ENCODE results near the gene NOX4. TPM values are rescaled to one million over a fixed set of nuclear protein-coding genes. Genes with fewer than 3 reads are reported as not detected.
"Not testable (repeated sequence)": the region's sequence is repeated elsewhere in the genome, so short reads cannot be mapped to it uniquely, and the experiment has no call there.

The NOX4 gene
- total RNA-seq, 2 experiments from 2014 or later = not detected

GRCh38 chr11:89295023-89295422, 196.2 kb downstream of the NOX4 start:
- CTCF ChIA-PET; POLR2A ChIA-PET; H3K27me3 Mint-ChIP-seq; H3K36me3 Mint-ChIP-seq (ENCODE audit: low read depth); H3K4me3 Mint-ChIP-seq; H3K9me3 Mint-ChIP-seq; DNase-seq; H3K27ac Mint-ChIP-seq; H3K4me1 Mint-ChIP-seq: not testable (repeated sequence)

DNA sequence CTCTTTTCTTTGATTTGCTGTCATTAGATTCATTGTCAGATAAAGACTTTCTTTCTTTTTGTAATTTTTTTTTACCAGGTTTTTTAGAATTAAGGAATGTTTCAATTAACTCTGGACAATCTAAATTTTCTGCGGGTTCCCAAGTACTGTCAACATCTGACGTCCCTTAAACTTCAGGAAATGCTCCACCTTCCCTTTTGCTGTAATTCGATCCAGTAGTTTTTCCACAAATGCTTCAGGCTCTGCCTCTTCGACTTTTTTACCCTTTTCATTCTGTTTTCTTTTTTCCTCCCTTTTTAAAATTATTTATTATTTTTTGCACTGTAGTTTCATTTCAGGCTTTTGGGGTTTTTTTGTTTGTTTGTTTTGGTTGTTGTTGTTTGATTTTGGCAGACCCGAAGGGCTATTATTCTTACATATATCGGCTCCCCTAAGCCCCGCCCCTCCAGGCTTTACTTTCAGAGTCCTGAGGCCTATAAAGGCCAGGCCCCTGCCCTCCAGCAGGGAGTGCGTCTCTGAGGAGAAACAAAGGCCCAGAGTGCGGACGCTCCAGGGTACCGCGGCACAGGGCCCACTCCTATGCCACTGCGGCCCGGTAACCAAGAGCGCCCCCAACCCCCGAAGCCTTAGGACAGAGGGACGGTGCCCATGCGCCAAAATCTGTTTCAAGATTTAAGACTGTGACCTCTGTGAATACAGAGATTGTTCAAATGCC, 197.1 kb downstream of the NOX4 start:
- no peak for DNase-seq
- ChIA-PET CTCF (no interaction called here), POLR2A (no interaction called here)
- no peaks in the 10 kb centered on the region for H3K4me1 Mint-ChIP-seq
- H3K27ac Mint-ChIP-seq = no peak overlapping the region
- no peaks in the 10 kb centered on the region for H3K36me3 Mint-ChIP-seq (ENCODE audit: low read depth)
- H3K27me3 Mint-ChIP-seq = no peaks in the 10 kb centered on the region
- no peaks in the 10 kb centered on the region for H3K9me3 Mint-ChIP-seq
- no peak overlapping the region for H3K4me3 Mint-ChIP-seq

- H3K36me3 Mint-ChIP-seq (ENCODE audit: low read depth); H3K27me3 Mint-ChIP-seq; H3K4me3 Mint-ChIP-seq; DNase-seq; H3K4me1 Mint-ChIP-seq; H3K9me3 Mint-ChIP-seq; POLR2A ChIA-PET; H3K27ac Mint-ChIP-seq; CTCF ChIA-PET: not testable (repeated sequence)
Measured at GRCh38 chr11:89288004-89288403, 203.2 kb downstream of the NOX4 start.

GRCh38 chr11:89286601-89287000, 204.6 kb downstream of the NOX4 start:
- H3K9me3 Mint-ChIP-seq; DNase-seq; H3K36me3 Mint-ChIP-seq (ENCODE audit: low read depth); H3K27me3 Mint-ChIP-seq; H3K27ac Mint-ChIP-seq; POLR2A ChIA-PET; CTCF ChIA-PET; H3K4me3 Mint-ChIP-seq; H3K4me1 Mint-ChIP-seq: not testable (repeated sequence)

GRCh38 chr11:89281032-89281677, 210.0 kb downstream of the NOX4 start:
- H3K9me3 Mint-ChIP-seq; POLR2A ChIA-PET; H3K36me3 Mint-ChIP-seq (ENCODE audit: low read depth); H3K4me3 Mint-ChIP-seq; H3K4me1 Mint-ChIP-seq; CTCF ChIA-PET; H3K27me3 Mint-ChIP-seq; DNase-seq; H3K27ac Mint-ChIP-seq: not testable (repeated sequence)

GRCh38 chr11:89279176-89279575, 212.0 kb downstream of the NOX4 start:
- POLR2A ChIA-PET = no interaction called here
- CTCF ChIA-PET = no interaction called here
- H3K27me3 Mint-ChIP-seq = no peaks in the 10 kb centered on the region
- no peak for DNase-seq
- no peak overlapping the region for H3K4me3 Mint-ChIP-seq
- H3K9me3 Mint-ChIP-seq = no peaks in the 10 kb centered on the region
- no peak overlapping the region for H3K27ac Mint-ChIP-seq
- H3K36me3 Mint-ChIP-seq (ENCODE audit: low read depth) = no peaks in the 10 kb centered on the region
- H3K4me1 Mint-ChIP-seq = no peaks in the 10 kb centered on the region

DNA sequence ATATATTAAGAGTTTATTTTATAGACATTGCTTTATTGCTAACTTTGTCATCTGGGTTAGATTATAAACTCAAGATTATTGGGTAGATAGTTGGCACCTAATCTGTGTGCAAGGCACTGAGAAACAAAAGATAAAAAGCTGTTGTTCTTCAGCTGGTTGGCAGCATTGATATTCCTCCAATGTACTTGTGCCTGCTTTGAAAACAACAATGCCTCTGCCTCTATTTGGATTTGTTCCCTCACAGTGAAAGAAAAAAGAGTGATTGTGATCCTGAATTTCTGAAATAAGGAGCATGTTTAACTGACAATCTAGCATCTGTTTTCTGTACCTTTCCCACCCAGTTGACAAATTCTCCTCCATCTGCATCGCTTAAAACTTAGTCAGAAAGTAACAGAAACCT, 215.2 kb downstream of the NOX4 start:
- no peaks in the 10 kb centered on the region for H3K27me3 Mint-ChIP-seq
- DNase-seq = no peak
- H3K9me3 Mint-ChIP-seq = no peaks in the 10 kb centered on the region
- H3K36me3 Mint-ChIP-seq (ENCODE audit: low read depth) = no peaks in the 10 kb centered on the region
- CTCF ChIA-PET = interaction anchor here (0.6 kb wide), 1 partner anchor 75 kb away, joined by 5 read pairs; no protein-coding TSS in a partner anchor
- H3K27ac Mint-ChIP-seq = no peak overlapping the region
- no peak overlapping the region for H3K4me3 Mint-ChIP-seq
- POLR2A ChIA-PET = no interaction called here
- H3K4me1 Mint-ChIP-seq = peaks cover 4% of the 10 kb centered on the region

Other genes starting within 250 kb of the NOX4 start
- gene TRIM77, start 218.9 kb upstream of the NOX4 start, total RNA-seq = not detected